ENCODE data around the gene DNAJC19.

- TF ChIP-seq SUZ12 (IDR thresholded peaks at IDR 0.05; ENCODE audit: extremely low read depth, insufficient read depth, insufficient read length) (no peak), YY1 (IDR thresholded peaks at IDR 0.05; ENCODE audit: insufficient read depth, insufficient read length) (no peak)
These were observed at the start of gene DNAJC19 for GRCh38 chr3:180989291-180990163.
